Bone marrow (tissue), 2 donors: ENCODE data around the gene SLC26A2.
A peak's percentile ranks its signal among the peaks of the same experiment; 100 is the strongest.

Source experiments
- DNase-seq, 2 donors: peaks; one replicate each; lab custom pipeline; 2025; lab: John Stamatoyannopoulos, UW

Gene SLC26A2

GRCh38 chr5:149960272-149961185 is at the start of gene SLC26A2:
SLC26A2 (plus strand) TSS chr5:149960758; CDS start chr5:149977653, 16,895 bp downstream.
- peak; percentile 79 to 96 for DNase-seq

- no peak for DNase-seq
These were observed 49.5 kb upstream of the SLC26A2 start for GRCh38 chr5:149911031-149911430.

DNA sequence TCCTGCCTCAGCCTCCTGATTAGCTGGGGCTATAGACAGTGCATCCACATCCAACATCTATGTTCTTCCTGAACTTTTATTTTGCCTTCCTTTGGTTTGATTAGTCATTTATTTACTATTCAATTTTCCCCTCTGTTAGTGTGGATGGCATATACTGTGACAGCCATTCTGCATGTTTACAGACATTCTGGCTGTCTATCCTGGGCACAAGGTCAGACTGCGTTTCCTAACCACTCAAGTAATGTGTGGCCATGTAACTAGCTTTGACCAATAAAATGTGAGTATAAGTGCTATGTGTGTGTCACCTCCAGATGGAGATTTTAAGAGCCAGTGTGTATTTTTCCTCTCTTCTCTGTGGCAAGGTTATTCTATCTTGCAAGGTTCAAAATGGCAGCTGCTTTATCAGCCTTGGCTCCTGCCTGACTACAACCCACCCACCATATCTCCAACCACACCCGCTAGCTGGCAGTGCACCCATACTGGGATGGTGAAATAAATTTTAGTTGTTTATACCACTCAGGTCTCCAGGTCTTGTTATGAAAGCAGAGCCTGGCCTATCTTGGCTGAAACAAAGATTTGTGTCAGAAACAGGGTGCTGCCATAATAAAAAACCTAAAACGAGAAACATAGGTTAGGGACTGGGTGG is 48.2 kb upstream of the SLC26A2 start:
- no peak for DNase-seq

GRCh38 chr5:149913436-149914419 is 46.8 kb upstream of the SLC26A2 start:
- DNase-seq: no peak

DNA sequence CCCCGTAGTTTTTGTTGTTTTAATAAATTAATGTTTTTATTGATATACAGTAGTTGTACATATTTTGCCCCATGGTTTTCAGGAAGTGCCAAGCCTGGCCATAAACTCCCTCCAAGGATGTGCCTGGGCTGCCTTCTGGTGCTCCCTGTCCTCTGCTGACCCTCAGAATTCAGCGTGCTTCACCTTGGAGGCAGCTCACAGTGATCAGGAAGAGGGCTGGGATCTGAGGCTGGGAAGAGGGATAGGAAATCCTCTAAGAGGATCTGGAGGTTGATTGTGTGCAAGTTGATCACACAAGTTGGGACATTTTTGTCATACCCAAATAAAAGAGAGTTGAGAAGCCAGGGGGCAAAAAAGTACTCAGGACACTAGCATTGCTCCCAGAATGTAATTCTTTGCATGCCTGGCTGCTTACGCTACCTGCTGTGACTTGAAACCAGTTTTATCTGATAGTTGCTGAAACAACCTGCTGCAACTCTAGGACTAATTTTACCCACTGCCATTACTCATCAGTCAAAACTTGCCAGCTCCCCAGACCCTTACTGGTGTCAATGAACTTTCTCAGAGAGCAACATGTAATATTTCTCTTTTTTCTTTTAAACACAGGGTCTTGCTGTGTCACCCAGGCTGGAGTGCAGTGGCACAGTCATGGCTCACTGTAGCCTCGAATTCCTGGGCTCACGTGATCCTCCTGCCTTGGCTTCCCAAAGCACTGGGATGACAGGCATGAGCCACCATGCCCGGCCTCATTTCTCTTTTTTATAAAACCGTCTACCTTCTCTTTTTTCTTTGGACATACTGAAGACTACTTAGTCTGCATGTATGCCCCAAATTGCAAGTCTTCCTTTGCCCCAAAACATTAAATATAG is 44.9 kb upstream of the SLC26A2 start:
- no peak for DNase-seq

DNA sequence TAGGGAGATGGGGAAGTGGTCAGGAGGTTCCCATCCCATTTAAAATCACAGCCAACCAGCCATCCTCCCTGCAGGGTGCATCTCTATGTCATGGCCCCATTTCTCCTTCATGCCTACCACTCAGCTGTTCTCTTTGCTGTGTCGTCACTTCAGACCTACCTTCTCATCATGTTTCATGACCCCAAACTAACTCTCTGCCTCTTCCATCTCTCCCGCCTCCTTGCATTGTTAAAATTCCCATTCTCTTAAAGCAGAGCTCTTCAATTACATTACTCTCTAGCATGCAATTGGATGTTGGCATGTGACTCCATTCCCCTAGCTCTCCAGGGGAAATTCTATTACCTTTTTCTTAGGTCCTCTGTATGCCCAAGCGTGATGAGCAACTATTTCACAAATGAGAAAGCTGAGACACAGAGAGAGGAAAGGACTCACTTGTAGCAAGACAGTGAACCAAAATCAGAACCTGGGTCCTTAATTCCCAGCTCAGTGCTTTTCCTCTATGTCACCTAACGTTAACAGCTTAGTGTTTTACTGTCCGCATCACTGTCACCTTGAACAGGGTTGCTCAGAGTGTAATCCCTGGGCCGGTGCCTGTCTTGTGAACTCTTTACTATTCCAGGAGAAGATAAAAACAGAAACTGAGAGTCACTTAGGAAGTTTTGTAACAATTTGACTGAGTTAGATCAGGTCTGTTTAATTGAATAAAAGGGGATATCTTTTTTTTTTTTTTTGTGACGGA is 44.1 kb upstream of the SLC26A2 start:
- DNase-seq: no peak

DNA sequence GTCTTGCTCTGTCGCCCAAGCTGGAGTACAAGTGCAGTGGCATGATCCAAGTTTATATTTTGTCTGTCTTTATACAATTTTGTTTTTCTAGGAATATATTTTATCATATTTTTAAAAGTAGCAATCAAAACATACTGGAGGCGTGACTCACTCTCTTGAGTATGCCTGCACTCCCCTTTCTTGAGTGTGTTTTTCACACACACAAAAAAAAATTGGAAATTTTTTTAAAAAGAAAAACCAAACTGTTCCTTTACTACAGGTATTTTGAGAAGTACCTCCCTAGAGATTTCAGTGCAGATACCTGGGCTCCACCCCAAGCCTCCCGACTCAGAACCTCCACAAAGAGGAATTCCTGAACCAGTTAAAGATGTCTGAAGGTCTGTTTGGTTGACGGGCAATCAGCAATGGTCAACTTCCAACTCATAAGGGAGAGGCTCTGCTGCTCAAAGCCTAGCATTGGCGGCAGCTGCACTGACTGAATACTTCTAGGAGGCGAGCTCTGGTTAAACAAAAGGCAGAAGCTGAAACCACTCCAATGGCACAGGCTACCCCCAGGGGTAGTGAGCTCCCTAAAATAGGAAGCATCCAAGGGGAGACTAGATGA is 43.4 kb upstream of the SLC26A2 start:
- no peak for DNase-seq

DNA sequence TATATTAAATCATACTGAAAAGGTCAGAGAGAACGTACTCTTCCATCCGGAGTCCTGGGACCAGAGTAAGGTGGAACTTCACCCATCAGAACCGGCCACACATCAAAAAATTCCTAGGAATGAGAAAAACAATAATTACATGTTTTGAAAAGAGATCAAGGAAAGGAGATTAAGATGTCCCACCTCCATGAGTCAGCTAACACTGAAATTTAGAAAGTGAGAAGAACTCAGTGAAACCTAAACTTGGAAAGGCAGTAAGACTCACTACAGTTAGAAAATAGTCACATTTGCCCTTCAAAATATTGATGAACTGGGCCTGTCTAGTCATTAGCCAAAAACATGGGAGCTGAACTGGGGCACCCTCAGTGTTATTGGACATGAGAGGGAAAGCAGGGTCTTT is 39.0 kb upstream of the SLC26A2 start:
- DNase-seq: no peak

DNA sequence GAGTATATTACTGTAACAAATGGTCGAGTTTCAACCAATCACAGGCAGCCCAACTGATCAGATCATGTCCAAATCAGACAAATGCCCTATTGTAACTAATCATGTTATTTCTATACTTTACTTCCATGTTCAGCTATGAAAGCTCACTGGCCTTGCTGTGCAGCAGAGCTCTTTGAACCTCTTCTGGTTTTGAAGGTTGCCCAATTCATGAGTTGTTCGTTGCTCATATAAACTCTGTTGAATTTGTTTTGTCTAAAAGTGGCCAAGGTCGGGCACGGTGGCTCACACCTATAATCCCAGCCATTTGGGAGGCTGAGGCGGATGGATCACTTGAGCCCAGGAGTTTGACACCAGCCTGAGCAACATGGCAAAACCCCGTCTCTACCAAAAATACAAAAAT is 37.6 kb upstream of the SLC26A2 start:
- no peak for DNase-seq

GRCh38 chr5:149924486-149924885 is 36.1 kb upstream of the SLC26A2 start:
- DNase-seq: no peak

GRCh38 chr5:149930043-149930748 is 30.4 kb upstream of the SLC26A2 start:
- DNase-seq: no peak

GRCh38 chr5:149930749-149931574 is 29.6 kb upstream of the SLC26A2 start:
- no peak for DNase-seq

- no peak for DNase-seq
These were observed 28.5 kb upstream of the SLC26A2 start for GRCh38 chr5:149931992-149932436.

- no peak for DNase-seq
These were observed 27.9 kb upstream of the SLC26A2 start for GRCh38 chr5:149932445-149933350.

- no peak for DNase-seq
These were observed 25.1 kb upstream of the SLC26A2 start for GRCh38 chr5:149935431-149935901.

- DNase-seq: no peak
These were observed 24.4 kb upstream of the SLC26A2 start for GRCh38 chr5:149936044-149936699.

DNA sequence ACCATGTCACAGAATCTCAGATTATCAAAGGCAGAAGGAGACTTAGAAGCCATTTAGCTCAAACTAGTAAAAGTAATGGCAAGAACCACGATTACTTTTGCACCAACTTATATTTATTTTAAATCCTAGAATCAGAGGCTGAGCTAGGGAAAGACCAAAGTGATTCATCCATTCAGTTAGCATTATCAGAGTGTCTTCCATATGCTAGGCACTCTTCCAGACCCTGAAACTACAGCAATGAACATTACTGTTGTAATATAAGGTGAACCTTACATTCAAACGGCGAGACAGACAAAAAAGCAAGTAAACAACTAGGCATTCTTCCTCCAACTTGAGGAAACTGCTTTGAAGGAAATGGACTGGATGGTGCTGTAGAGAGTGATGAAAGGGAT is 23.9 kb upstream of the SLC26A2 start:
- no peak for DNase-seq
